Retina (tissue), 1 donor: ENCODE measurements around the gene ARHGAP44.
A peak's percentile ranks its signal among the peaks of the same experiment; 100 is the strongest.

ENCODE experiments used
- DNase-seq: peaks from one replicate; pipeline ENCODE4 v3.0.0-alpha.2; 2016

Gene ARHGAP44

GRCh38 chr17:12996941-12997340 lies 207.6 kb downstream of the ARHGAP44 start:
- no peak for DNase-seq

DNA sequence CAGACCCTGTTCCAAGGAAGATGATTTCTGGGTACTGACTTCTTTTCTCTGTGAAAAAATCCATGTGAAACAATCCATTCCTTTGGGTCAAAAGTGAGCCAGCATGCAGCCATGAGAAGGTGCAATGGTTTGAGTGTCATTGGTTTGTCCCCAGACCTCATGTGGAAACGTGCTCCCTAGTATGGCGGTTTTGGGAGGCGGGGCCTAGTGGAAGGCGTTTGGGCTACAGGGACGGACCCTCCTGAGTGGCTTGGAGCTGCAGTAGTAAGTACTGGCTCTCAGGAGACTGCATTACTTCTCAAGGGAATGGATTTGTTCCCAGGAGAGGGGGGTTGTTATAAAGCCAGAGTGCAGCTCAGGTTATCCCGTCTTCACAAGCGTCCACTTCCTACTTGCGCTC lies 209.2 kb downstream of the ARHGAP44 start:
- DNase-seq = no peak

DNA sequence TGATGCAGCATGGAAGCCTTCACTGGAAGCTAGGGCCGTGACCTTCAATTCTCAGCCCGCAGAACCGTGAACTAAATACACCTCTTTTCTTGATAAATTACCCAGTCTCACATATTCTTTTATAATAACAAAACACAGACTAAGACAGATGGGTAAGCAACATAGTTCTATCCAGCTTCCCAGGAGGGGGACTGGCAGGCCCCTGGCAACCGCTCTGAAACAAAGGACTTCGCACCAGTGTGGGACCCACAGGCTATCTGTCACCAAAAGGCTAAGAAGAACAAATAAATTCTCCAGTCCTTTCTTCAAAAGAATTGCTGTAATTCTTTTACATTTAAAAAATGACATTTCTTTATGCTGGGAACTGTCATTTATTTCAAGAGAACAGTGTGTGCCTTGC lies 209.6 kb downstream of the ARHGAP44 start:
- DNase-seq = no peak

GRCh38 chr17:13000561-13000960 lies 211.3 kb downstream of the ARHGAP44 start:
- DNase-seq = no peak

GRCh38 chr17:13001991-13002615 lies 212.8 kb downstream of the ARHGAP44 start:
- DNase-seq = no peak

DNA sequence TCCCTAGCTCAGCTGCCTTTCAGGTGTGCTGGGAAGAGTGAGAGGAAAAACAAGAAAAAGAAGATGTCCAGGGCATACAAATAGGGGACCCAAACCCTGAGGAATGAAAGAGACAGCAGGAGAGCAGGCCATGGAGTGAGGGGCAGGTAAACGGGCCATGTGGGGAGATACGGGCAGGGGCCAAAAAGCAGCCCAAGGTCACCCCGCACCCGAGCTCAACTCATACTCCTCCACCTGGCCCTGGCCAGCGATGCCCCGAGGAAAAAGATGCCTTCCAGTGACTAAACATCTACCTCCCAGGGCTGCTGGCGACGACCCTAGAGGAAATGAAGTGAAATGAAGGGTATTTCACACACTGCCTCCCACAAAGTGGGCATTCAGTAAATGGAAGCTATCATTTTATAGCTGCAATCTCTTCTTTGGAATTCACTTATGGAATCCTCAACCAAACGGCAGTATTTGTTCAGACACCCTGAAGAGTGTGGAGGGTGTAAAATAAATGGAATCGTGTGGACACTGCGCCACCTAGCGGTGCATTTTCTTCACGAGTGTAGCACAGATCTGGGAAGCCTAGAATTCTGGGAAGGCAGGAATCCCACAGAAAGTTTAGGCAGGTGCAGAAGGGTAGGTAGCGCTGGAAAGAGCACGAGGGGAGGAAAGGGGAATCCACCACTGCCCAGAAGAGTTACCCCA lies 213.6 kb downstream of the ARHGAP44 start:
- peak; percentile 85 for DNase-seq

DNA sequence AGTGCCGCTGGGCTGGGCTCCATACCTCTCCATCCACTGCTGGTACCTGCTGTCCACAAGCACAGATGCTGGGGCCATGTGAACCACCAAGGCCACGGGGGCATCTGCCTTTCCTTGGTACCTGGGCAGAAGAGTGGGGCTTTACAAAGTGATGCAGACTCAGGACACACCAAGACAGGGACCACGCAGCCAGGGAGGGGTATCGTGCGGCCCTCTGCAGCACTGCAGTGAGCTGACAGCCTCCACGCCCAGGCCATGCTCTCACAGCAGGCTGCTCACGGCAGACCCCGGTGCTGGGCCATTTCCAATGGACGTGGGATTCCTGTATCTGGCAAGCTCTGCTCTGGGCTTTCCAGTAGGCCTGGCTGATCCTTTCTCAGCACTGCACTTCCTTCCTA lies 214.2 kb downstream of the ARHGAP44 start:
- no peak for DNase-seq

DNA sequence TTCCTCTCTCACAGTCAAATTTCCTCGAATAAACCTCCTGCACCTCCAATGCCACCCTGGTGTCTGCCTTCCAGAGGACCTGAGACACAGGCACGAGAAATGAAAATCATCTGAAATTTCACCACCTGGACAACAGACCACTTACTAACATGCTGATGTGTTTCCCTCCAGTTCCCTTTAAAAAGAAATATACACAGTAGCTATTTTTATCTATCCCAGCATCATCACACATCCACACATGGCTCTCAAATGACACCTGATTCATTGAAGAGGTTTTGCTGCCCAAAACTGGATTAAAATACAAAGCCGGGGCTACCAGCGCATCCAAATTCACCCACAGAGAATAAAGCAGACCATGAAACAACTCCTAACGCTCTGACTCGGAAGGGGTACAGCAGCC lies 214.6 kb downstream of the ARHGAP44 start:
- DNase-seq = no peak

DNA sequence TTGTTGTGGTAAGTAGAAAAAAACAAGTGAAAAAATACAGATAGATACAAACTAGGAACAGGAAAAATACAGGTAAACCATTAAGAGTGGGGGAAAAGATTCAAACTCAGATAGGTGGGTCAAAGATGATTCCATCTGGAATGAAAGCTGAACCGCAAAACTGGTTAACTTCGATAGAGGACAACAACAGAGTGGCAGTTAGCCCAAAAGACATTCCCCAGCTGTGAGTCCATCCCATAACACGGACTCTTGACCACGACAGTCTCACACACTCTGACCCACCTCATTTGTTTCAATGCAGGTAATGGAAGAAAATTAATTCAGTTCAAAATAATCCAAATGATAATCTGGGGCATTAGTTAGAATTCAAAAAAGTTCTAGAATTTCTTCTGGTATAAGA lies 215.0 kb downstream of the ARHGAP44 start:
- DNase-seq = no peak

GRCh38 chr17:13005530-13005929 lies 216.2 kb downstream of the ARHGAP44 start:
- DNase-seq = no peak

DNA sequence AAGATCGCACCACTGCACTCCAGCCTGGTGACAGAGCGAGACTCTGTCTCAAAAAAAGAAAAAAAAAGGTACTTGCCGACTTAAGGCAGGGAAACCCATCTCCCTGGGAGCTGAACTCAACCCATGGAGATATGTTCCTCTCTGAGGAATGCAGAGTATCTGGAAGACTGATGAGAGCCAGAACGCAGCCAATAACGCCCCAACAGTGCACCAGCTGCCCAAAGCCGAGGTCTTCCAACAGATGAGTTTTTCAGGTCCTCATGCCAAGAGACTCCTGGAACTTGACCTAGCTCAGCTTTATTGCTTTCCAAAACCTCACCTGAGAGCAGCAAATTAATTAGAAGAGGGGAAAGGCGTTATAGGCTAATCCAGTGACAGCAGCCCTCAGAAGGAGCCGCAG lies 219.2 kb downstream of the ARHGAP44 start:
- DNase-seq = no peak

- DNase-seq = no peak
Measured at GRCh38 chr17:13010959-13011358, 221.7 kb downstream of the ARHGAP44 start.

- DNase-seq = no peak
Measured at GRCh38 chr17:13014801-13015200, 225.5 kb downstream of the ARHGAP44 start.

DNA sequence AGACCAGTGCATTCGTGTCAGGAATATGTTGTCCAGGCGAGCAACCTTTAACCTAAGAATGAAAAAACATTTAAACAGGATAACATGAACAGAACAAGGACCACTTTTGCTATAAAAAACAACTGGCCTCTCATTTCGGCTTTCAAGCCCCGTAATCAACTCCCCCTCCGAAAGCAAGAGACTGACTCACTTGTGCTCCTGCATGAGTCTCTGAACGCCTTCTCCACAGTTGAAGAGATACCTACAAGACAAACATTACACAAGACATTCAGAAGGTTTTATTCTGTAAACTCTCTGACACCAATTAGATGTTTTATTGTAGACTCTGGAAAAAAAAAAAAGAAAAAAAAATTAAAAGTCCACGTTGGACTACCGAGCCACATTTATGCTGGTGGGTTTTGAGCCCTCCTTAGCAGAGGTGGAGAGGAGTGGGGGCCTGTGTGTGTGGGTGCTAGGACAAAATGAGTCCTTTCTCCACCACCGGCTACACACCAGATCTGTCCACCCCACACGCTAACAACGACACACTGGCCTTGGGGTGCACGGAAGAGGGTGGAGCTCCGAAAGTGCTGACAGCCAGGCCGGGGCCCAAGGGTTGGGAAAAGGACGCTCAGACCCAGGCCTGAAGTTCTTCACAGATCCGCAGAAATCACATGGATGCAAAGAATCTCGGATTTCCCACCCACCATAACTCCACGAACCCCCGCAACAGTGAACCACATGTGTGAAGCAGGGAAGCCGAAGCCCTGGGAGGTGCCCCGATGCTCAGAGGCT lies 227.8 kb downstream of the ARHGAP44 start:
- DNase-seq = no peak

DNA sequence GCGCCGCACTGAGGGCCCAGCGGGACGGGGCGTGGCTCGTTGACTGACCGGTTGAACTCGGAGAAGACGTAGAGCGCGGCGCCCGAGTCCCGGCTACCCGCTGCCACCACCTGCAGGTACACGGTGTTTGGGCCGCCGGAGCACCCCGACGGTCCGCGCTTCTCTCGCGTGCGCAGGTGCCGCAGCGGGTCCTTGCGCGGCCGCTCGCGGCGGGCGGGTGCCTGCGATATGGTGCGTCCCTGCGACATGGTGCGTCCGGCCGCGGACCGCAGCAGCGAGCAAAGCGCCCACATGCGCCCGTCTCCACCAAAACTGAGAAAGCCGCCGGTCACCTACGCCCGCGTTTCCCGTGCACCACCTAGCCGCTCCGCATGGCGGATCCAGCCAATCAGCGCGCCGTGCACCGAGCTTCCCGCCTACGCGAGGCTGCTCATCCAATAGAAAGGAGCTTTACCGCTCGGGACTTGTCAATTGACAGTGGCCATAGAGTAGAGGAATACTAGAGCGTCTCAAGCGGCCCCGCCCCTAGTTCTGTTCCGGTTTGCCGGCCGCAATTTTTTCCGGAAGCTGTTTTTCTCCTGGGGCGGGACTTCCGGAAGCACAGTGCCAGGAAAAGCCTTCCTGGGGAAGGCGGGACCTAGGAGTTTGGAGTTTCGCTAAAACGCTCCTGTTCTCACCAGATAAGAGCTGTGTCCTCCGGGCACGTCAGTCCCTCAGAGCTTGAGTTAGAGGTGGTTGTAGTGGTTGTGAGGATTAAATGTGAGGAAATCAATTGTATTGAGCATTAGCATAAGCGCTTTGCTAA lies 228.6 kb downstream of the ARHGAP44 start, which contains the start of gene ELAC2:
Gene ELAC2 (minus strand): TSS at position 373 of the 805 bp plus-strand sequence. CDS start 80 bp downstream, at position 293.
- peak; percentile 97 for DNase-seq

DNA sequence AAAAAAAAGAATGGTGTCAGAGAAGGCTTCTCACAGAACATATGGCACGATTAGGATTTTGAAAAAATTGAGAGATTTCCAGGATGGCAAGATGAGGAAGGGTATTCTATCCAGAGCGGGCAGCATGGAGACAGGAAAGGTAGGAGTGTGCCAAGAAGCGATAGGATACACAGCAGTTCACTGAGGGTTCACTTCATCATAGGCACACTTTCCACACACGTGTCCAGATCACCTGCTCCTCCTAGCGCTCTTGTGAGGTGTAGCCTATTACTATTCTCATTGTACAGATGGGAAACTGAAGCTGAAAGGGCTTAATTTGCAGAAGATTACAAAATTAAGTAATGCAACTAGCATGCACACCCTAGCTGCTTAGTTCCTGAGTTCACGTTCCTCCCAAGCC lies 234.7 kb downstream of the ARHGAP44 start:
- no peak for DNase-seq

DNA sequence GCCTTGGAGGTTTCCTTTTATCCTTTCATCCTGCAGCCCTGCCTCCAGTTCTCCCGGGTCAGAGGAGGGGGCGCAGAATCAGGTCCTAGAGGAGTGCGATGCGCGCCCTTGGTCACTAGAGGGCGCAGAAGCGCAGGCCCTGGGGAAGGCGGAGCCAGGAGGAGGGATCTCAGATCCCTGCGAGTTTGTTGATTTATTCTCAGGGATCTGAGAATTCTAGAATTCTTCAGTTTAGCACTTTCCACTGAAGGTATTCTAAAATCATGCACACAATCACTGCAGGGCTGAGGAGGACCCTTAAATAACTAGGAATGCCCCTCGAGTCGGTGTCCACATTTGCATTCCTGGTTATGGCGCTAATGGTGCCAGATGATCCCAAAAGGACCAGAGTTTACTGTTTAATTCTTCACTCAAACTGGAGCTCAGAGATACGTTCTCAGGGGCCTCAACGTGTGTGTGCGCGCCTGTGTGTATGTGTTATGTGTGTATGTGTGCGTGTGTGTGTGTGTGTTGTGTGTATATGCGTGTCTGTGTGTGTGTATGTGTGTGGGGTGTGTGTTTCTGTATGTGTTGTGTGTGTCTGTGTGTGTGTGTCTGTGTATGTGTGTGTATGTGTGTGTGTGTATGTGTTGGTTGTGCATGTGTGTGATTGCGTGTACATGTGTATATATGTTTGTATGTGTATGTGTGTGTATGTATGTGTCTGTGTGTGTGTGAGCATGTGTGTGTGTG lies 235.4 kb downstream of the ARHGAP44 start:
- peak; percentile 90 for DNase-seq

GRCh38 chr17:13025258-13025627 lies 235.9 kb downstream of the ARHGAP44 start:
- no peak for DNase-seq

DNA sequence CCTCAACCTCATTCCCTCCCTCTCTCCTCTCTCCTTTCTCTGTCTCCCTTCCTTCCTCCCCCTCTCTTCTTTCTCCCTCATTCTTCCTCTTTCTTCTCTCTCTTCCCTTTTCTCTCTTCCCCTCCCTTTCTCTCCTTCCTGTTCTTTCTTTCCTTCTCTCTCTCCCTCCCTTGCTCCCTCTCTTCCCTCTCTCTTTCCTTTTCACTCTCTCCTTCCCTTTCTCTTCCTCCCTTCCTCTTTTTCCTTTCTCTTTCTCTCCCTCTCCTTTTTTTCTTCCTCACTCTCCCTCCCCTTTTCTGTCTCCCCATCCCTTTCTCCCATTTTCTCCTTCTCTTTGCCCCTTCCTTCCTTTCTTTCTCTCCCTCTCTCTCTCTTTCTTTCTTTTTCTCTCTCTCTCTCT lies 236.4 kb downstream of the ARHGAP44 start:
- no peak for DNase-seq

- no peak for DNase-seq
Measured at GRCh38 chr17:13027246-13027645, 237.9 kb downstream of the ARHGAP44 start.

DNA sequence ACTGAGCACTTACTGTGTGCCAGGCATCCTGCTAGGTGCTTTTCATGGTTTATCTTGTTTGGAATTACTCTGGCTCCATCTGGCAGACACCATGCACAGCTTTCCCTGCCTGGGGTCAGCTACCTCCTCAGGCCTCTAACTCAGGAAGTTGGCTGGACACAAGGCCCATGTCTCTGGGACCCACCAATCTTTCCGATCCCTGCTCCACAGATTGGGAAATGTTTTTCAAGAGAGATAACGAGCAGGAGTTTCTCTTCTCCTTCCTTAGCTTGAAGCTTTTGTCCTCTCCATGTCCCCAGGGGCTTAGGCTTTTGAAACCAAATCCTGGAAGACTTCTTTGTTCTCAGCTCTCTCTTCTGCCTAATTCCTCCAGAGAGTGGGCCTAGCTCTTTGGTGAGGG lies 240.0 kb downstream of the ARHGAP44 start:
- DNase-seq = no peak

- DNase-seq = no peak
Measured at GRCh38 chr17:13030056-13030455, 240.8 kb downstream of the ARHGAP44 start.
